ENCODE measurements around the gene MAGI2.

The MAGI2 gene

GRCh38 chr7:78496096-78496630, 957.3 kb downstream of the MAGI2 start:
- no peak for DNase-seq
- Mint-ChIP-seq H3K4me1 (no peaks in the 10 kb centered on the region), H3K9me3 (peaks cover 0 to 3% of the 10 kb centered on the region in 2 donors), H3K36me3 (no peaks in the 10 kb centered on the region), H3K27ac (no peak overlapping the region), H3K4me3 (no peak overlapping the region), H3K27me3 (no peaks in the 10 kb centered on the region)
- no peak for ATAC-seq (replicated peaks)

- Mint-ChIP-seq H3K4me1 (no peaks in the 10 kb centered on the region), H3K36me3 (no peaks in the 10 kb centered on the region), H3K4me3 (no peak overlapping the region), H3K9me3 (no peaks in the 10 kb centered on the region), H3K27ac (no peak overlapping the region), H3K27me3 (no peaks in the 10 kb centered on the region)
- DNase-seq = no peak
- no peak for ATAC-seq (replicated peaks)
Measured at GRCh38 chr7:78493401-78493800, 960.1 kb downstream of the MAGI2 start.

GRCh38 chr7:78492146-78492545, 961.3 kb downstream of the MAGI2 start:
- H3K4me3 Mint-ChIP-seq = no peak overlapping the region
- ATAC-seq (replicated peaks) (no peak), DNase-seq (no peak)
- H3K36me3 Mint-ChIP-seq = no peaks in the 10 kb centered on the region
- no peaks in the 10 kb centered on the region for H3K4me1 Mint-ChIP-seq
- no peaks in the 10 kb centered on the region for H3K9me3 Mint-ChIP-seq
- H3K27ac Mint-ChIP-seq = no peak overlapping the region
- no peaks in the 10 kb centered on the region for H3K27me3 Mint-ChIP-seq

GRCh38 chr7:78490524-78490923, 962.9 kb downstream of the MAGI2 start:
- ATAC-seq (replicated peaks) (no peak), DNase-seq (no peak)
- no peaks in the 10 kb centered on the region for H3K4me1 Mint-ChIP-seq
- H3K4me3 Mint-ChIP-seq = no peak overlapping the region
- H3K27ac Mint-ChIP-seq = no peak overlapping the region
- no peaks in the 10 kb centered on the region for H3K27me3 Mint-ChIP-seq
- no peaks in the 10 kb centered on the region for H3K9me3 Mint-ChIP-seq
- H3K36me3 Mint-ChIP-seq = no peaks in the 10 kb centered on the region

GRCh38 chr7:78489476-78490240, 963.8 kb downstream of the MAGI2 start:
- ATAC-seq (replicated peaks) = no peak
- Mint-ChIP-seq H3K4me1 (no peaks in the 10 kb centered on the region), H3K36me3 (no peaks in the 10 kb centered on the region), H3K9me3 (no peaks in the 10 kb centered on the region), H3K27ac (no peak overlapping the region), H3K4me3 (no peak overlapping the region), H3K27me3 (no peaks in the 10 kb centered on the region)
- DNase-seq = no peak

GRCh38 chr7:78487464-78487863, 966.0 kb downstream of the MAGI2 start:
- no peaks in the 10 kb centered on the region for H3K9me3 Mint-ChIP-seq
- no peaks in the 10 kb centered on the region for H3K4me1 Mint-ChIP-seq
- H3K27me3 Mint-ChIP-seq = no peaks in the 10 kb centered on the region
- no peaks in the 10 kb centered on the region for H3K36me3 Mint-ChIP-seq
- DNase-seq (no peak), ATAC-seq (replicated peaks) (no peak)
- H3K4me3 Mint-ChIP-seq = no peak overlapping the region
- no peak overlapping the region for H3K27ac Mint-ChIP-seq

GRCh38 chr7:78479348-78479747, 974.1 kb downstream of the MAGI2 start:
- no peaks in the 10 kb centered on the region for H3K36me3 Mint-ChIP-seq
- H3K4me1 Mint-ChIP-seq = no peaks in the 10 kb centered on the region
- H3K27me3 Mint-ChIP-seq = no peaks in the 10 kb centered on the region
- peaks cover 0 to 2% of the 10 kb centered on the region in 2 donors for H3K9me3 Mint-ChIP-seq
- no peak for ATAC-seq (replicated peaks)
- no peak overlapping the region for H3K4me3 Mint-ChIP-seq
- H3K27ac Mint-ChIP-seq = no peak overlapping the region
- no peak for DNase-seq

- Mint-ChIP-seq H3K27ac (no peak overlapping the region), H3K4me1 (no peaks in the 10 kb centered on the region), H3K27me3 (no peaks in the 10 kb centered on the region), H3K9me3 (peaks cover 0 to 2% of the 10 kb centered on the region in 2 donors), H3K4me3 (no peak overlapping the region), H3K36me3 (no peaks in the 10 kb centered on the region)
- DNase-seq = no peak
- ATAC-seq (replicated peaks) = no peak
Measured at GRCh38 chr7:78476851-78477405, 976.5 kb downstream of the MAGI2 start.

- no peaks in the 10 kb centered on the region for H3K4me1 Mint-ChIP-seq
- no peak overlapping the region for H3K27ac Mint-ChIP-seq
- no peaks in the 10 kb centered on the region for H3K27me3 Mint-ChIP-seq
- DNase-seq = no peak
- no peaks in the 10 kb centered on the region for H3K9me3 Mint-ChIP-seq
- ATAC-seq (replicated peaks) = no peak
- no peaks in the 10 kb centered on the region for H3K36me3 Mint-ChIP-seq
- no peak overlapping the region for H3K4me3 Mint-ChIP-seq
Measured at GRCh38 chr7:78473571-78474301, 979.7 kb downstream of the MAGI2 start.

GRCh38 chr7:78473021-78473420, 980.4 kb downstream of the MAGI2 start:
- DNase-seq (no peak), ATAC-seq (replicated peaks) (no peak)
- Mint-ChIP-seq H3K4me1 (no peaks in the 10 kb centered on the region), H3K27ac (no peak overlapping the region), H3K27me3 (no peaks in the 10 kb centered on the region), H3K4me3 (no peak overlapping the region), H3K9me3 (no peaks in the 10 kb centered on the region), H3K36me3 (no peaks in the 10 kb centered on the region)

GRCh38 chr7:78472519-78472918, 980.9 kb downstream of the MAGI2 start:
- Mint-ChIP-seq H3K9me3 (no peaks in the 10 kb centered on the region), H3K4me1 (no peaks in the 10 kb centered on the region), H3K4me3 (no peak overlapping the region), H3K27me3 (no peaks in the 10 kb centered on the region), H3K36me3 (no peaks in the 10 kb centered on the region), H3K27ac (no peak overlapping the region)
- no peak for ATAC-seq (replicated peaks)
- no peak for DNase-seq

- H3K4me1 Mint-ChIP-seq = no peaks in the 10 kb centered on the region
- no peak for DNase-seq
- H3K9me3 Mint-ChIP-seq = no peaks in the 10 kb centered on the region
- H3K27me3 Mint-ChIP-seq = peaks cover 0 to 6% of the 10 kb centered on the region in 2 donors
- H3K4me3 Mint-ChIP-seq = no peak overlapping the region
- H3K27ac Mint-ChIP-seq = no peak overlapping the region
- no peak for ATAC-seq (replicated peaks)
- H3K36me3 Mint-ChIP-seq = no peaks in the 10 kb centered on the region
Measured at GRCh38 chr7:78465894-78466293, 987.6 kb downstream of the MAGI2 start.

- no peak for ATAC-seq (replicated peaks)
- Mint-ChIP-seq H3K27ac (no peak overlapping the region), H3K4me1 (no peaks in the 10 kb centered on the region), H3K27me3 (peaks cover 0 to 6% of the 10 kb centered on the region in 2 donors), H3K4me3 (no peak overlapping the region), H3K9me3 (no peaks in the 10 kb centered on the region), H3K36me3 (no peaks in the 10 kb centered on the region)
- DNase-seq = no peak
Measured at GRCh38 chr7:78463039-78463438, 990.4 kb downstream of the MAGI2 start.

GRCh38 chr7:78450706-78451105, 1002.8 kb downstream of the MAGI2 start:
- ATAC-seq (replicated peaks) (no peak), DNase-seq (no peak)
- Mint-ChIP-seq H3K27me3 (no peaks in the 10 kb centered on the region), H3K9me3 (no peaks in the 10 kb centered on the region), H3K27ac (no peak overlapping the region), H3K4me1 (no peaks in the 10 kb centered on the region), H3K36me3 (no peaks in the 10 kb centered on the region), H3K4me3 (no peak overlapping the region)

GRCh38 chr7:78448911-78449310, 1004.6 kb downstream of the MAGI2 start:
- DNase-seq = no peak
- Mint-ChIP-seq H3K27ac (no peak overlapping the region), H3K4me3 (no peak overlapping the region), H3K27me3 (no peaks in the 10 kb centered on the region), H3K36me3 (no peaks in the 10 kb centered on the region), H3K4me1 (no peaks in the 10 kb centered on the region), H3K9me3 (no peaks in the 10 kb centered on the region)
- no peak for ATAC-seq (replicated peaks)
